ENCODE measurements around the gene GGPS1.
"Not testable (repeated sequence)": the region's sequence is repeated elsewhere in the genome, so short reads cannot be mapped to it uniquely, and the experiment has no call there.

Gene GGPS1

DNA sequence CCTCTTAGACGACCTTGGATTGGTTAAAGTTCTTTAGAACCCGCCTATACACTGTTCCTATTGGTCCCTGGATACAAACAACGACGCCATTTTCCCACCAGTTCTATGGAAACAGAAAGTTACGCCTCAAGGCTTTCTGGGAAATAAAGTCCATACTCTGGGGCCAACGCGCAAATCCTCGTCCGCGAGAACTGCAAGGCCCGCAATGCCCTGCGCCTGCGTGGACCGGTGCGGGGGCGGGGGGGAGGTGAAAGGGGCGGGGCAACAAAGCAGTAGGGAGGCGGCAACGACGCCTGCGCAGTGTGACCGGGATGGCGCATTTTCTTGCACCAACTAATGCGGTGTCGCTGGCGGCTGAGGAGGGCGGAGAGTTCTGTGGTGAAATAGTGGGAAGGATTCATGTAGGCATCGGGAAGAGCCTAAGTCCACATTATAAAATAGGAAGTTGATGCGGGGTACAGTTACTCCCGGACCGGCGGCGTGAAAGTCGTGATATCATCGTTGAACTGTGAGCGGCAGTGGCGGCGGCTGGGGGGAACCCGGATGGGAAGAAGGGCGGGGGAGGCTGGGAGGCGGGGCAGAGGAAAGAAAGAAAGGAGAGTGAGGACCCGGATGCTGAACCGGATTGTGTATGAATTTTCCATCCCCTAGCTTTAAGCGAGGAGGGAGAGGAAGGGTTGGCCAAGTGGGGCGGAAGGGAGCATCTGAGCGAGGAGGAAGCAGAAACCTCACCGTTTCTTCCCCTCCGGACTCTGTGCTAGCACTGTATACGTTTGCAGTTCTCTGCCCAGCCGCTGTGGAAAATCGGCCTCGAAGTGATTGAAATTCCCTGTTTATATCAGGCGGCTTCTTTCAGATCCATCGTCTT is at the start of gene GGPS1:
Gene GGPS1 (plus strand): TSS at position 300 of the 868 bp plus-strand sequence. CDS start 6,695 bp downstream, outside the sequence.
- DNase-seq (ENCODE audit: low spot score): peak; percentile 99

DNA sequence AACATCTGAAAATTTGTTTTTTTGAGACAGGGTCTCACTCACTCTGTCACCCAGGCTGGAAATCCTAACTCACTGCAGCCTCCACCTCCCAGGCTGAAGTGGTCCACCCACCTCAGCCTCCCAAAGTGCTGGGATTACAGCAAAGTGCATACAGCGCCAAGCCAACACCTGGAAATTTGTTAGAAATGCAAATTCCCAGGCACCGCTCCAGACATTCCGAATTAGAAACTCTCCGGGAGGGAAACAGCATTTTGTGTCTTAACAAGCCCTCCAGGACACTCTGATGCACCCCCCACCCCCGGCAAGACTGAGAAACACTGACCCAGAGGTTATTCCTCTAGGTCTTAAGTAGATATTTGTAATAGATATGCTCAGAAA is 49.5 kb upstream of the GGPS1 start:
- no peak for DNase-seq (ENCODE audit: low spot score)

DNA sequence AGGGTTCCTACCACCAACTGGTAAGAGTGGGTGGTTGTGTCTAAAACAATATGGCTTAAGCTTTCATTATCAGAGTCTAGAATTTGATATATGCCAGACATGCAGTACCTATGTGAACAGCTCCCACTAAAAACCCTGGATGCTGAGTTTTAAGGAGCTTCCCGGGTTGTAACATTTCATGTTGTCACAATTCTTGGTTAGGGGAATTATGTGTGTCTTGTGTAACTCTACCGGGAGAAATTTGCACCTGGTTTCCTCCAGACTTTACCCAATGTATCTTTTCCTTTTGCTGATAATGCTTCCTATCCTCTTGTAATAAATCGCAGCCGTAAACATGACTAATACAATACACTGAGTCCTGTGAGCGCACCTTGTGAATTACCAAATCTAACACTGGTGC is 48.7 kb upstream of the GGPS1 start:
- DNase-seq (ENCODE audit: low spot score): no peak

DNA sequence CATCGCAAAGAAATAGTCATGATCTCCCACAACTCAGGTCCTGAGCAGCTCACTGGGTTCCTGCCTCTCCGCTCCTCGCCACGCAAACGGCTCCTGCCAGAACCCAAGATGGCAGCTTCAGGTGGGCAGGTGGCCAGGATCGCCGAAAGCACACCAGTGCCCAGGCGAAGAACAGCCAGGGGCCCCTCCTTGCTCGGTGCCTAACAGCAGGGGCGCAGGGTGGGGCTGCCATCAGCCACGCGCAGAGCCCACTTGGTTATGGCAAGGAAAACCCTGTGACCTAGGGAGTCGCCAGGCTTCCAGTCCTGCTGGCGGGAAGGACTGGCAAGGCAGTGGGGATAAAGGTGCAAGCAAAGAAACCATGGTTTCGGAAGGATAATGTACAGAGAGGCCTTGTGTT is 47.9 kb upstream of the GGPS1 start:
- DNase-seq (ENCODE audit: low spot score): no peak

DNA sequence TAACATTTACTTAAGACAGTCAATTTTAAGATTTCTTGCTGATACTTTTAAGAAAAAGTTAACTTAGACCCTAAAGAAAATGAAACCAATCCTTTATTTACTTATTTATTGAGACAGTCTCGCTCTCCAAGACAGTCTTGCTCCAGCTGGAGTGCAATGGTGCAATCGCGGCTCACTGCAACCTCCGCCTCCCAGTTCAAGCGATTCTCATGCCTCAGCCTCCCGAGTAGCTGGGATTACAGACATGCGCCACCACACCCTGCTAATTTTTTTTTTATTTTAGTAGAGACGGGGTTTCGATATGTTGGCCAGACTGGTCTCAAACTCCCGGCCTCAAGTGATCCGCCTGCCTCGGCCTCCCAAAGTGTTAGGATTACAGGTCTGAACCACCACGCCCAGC is 44.7 kb upstream of the GGPS1 start:
- DNase-seq (ENCODE audit: low spot score): not testable (repeated sequence)

DNA sequence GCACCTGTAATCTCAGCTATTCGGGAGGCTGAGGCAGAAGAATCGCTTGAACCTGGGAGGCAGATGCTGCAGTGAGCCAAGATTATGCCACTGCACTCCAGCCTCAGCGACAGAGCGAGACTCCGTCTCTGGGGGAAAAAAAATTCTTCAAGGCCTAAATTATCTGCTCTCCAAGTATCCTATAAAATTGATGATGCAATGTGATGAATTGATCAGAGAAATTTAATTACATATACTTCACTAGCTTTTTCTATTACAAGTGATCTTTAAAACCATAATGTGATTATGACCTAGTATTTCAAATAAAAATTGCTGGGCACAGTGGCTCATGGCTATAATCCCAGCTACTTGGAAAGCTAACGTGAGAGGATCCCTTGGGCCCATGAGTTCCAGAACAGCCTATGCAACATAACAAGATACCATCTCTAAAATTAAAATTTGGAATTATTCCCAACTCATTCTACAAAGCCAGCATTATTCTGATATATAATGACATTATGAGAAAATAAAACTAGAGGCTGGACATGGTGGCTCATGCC is 44.1 kb upstream of the GGPS1 start:
- DNase-seq (ENCODE audit: low spot score): no peak

DNA sequence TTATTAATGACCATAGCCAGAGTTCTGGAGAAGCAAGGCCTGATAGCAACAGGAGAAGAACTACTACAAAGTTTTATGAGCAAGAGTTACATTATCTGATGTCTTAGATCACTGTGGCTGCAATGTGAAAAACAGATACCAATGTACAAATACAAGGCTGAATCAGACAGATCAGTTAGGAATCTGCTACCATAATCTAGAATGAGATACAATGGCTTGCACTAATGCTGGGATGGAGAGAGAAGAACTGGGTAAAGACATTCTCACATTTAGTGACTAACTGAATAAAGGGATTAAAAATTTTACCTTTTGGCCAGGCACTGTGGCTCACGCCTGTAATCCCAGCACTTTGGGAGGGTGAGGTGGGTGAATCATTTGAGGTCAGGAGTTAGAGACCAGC is 41.7 kb upstream of the GGPS1 start:
- DNase-seq (ENCODE audit: low spot score): no peak

DNA sequence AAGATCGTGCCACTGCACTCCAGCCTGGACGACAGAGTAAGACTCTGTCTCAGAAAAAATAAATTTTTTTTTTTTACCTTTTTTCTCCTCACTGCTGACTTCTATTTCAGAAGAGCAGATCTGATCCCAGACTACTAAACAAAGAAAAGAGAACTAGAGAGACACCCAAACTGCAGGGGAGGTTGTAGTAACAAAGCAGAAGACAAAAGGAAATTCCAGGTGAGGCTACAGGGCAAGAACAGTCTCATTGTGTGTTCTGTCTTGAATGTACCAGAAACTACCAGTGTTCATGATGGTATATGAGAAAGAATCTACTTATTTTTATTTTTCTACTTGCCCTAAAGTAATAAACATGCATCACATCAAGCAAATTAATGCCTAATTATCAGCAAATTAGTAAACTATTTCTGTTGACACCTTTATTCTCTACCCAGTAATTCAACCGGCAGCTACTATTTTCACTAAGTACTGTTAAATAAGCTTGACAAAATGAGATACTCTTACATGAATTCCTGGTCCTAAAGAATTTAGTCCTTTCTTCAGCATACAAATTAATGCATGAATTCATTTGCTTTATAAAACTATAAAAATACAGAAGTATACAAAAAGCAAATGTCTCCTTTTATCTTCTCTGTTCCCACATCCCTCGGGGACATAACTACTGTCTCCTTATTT is 41.0 kb upstream of the GGPS1 start:
- no peak for DNase-seq (ENCODE audit: low spot score)

DNA sequence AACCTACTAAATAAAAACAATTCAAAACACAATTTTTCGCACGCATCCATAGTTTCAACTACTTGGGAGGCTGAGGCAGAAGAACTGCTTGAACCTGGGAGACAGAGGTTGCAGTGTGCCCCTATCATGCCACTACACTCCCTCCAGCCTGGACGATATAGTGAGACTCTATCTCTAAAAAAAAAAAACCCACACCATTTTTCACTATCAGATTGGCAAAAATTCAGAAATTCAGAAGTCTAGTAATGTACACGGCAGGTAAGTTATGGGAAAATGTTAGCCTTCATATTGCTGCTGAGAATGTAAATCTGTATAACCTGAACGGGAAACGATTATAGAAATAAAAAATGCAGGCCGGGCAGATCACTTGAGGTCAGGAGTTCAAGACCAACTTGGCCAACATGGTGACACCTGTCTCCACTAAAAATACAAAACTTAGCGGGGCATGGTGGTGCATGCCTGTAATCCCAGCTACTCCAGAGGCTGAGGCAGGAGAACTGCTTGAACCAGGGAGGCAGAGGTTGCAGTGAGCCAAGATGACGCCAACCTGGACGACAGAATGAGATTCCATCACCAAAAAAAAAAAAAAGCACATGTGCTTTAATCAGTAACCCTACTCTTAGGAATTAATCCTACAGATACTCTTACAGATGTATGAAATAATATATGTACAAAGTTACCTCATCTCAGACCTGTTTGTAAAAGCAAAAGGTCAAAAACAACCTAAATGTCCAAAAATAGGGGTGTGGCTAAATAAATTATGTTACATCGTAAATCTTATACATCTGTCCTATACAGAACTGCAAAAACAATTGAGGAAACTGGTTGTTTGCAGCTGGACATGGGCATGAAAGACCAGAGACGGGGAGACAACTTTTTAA is 38.3 kb upstream of the GGPS1 start:
- no peak for DNase-seq (ENCODE audit: low spot score)

DNA sequence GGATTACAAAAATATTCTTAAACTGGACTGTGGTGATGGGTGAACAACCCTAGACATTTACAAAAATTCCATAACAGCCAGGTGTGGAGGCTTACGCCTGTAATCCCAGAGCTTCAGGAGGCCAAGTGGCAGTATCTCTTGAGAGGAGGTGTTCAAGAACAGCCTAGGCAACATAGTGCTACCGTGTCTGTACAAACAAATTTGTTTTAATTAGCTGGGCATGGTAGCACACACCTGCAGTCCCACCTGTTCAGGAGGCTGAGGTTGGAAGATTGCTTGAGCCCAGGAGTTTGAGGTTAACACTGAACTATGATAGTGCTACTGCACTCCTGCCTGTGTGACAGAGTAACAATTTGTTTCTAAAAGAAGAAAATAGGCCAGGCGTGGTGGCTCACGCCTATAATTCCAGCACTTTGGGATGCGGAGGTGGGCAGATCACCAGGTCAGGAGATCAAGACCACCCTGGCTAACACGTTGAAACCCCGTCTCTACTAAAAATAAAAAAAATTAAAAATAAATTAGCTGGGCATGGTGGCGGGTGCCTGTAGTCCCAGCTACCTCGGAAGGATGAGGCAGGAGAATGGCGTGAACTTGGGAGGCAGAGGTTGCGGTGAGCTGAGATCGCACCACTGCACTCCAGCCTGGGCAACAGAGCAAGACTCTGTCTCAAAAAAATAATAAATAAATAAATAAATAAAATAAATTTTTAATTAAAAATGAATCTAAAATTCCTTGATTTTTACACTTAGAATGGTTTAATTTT is 37.4 kb upstream of the GGPS1 start:
- no peak for DNase-seq (ENCODE audit: low spot score)

DNA sequence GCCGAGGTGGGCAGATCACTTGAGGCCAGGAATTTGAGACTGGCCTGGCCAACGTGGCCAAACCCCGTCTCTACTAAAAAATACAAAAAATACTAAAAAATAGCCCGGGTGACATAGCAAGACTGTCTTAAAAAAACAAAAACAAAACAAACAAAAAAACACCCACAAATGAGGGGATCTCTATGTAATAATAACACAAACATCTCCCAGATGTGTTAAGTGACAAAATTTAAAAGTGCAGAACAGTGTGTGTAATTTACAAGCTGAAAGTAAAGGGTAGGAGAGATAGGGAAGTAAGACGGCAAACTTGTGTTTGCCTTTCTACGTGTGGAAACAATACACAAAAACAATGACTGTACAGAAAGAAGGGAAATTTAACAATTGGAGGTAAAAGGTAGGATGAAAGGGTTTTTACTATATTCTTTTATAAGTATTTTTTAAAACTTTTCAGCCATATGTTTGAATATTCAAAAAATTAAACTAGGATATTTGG is 36.7 kb upstream of the GGPS1 start:
- DNase-seq (ENCODE audit: low spot score): no peak

DNA sequence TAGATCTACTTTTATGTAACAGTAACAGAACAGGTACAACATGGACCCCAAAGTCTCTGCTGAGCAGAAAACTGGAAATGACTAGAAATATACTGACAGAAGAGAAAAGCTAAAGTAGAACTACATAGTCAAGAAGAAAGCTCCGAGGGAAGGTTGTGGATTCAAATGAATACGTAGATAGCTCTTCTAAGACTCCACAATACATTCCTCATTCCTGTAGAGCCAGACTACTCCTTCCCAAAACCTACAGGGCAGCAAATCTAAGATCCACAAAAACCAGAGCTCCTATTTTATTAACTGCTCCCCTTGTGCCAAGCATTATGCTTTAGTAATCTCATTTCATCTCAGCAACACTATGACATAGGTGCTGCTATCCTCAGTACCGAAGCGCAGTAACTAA is 35.6 kb upstream of the GGPS1 start:
- DNase-seq (ENCODE audit: low spot score): no peak

DNA sequence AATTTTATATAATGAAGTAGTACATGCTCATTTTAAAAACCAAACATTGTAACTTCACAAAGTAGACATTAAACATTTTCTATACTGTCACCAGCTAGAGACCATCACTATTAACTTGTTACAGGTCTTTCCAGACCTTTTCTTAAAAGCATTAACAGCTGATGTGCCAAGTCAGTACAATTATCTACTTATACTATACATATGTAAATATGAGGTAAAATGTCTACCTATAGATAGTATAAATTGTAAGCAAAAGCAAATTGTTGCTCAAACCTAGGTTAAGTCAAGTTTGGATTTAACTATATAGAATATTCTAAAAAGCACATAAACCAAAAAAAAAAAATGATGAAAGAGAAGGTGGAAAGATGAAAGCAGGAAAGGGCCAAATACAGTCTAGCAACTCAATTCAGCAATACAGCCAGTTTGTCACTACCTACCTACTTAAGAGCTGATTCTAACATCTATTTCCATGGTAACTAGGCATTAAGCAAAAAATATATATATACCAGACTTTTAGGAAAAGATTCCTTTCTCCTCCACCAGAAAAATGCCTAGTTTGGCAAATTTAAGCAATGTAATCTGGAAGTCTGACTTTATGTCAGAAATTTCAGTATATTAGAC is 34.9 kb upstream of the GGPS1 start:
- no peak for DNase-seq (ENCODE audit: low spot score)

DNA sequence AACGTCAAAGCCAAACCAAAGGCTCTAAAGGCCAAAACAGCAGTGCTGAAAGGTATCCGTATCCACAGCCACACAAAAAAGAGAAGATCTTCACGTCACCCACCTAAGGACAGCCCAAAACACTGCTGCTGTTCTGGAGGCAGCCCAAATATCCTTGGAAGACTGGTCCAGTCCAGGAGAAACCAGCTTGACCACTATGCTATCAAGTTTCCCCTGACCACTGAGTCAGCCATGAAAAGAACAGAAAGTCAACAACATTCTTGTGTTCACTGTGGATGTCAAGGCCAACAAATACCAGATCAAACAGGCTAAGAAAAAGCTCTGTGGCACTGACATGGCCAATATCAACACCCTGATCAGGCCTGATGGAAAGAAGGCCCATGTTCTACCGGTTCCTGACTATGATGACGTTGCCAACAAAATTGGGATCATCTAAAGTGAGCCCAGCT is 32.4 kb upstream of the GGPS1 start:
- no peak for DNase-seq (ENCODE audit: low spot score)

DNA sequence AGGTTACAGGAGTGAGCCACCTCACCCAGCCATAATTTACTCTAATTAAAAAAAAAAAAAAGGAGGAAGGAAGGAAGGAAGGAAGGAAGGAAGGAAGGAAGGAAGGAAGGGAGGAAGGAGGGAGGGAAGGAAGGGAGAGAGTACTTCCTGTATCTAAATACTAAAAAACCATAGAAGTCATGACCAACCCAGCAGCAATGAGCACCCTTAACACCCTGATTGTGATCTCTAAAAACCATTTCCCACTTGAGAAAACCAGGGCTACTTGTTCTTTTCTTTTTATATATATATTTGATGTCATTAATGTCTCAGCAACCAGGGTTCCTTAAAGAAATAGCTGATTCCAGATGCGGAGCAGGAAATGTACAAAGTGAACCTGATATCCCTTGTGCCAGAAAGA is 31.6 kb upstream of the GGPS1 start:
- no peak for DNase-seq (ENCODE audit: low spot score)

DNA sequence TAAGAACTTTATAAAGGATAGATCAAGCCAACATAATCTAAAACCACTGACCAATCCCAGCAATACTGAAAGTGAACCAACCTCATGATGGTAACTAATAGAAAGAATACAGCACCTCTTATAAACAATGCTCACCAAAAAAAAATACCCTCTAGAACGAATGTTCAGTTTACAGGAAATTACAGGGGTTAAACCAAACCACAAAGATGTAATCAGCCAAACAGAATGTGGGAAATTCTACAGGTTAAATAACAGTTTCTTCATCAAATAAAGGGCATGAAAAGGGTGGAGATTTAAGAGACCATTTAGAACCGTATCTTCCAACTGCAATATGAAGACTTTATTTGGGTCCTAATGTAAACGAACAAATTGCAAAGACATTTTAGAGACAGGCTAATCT is 30.8 kb upstream of the GGPS1 start:
- DNase-seq (ENCODE audit: low spot score): peak; percentile 56

DNA sequence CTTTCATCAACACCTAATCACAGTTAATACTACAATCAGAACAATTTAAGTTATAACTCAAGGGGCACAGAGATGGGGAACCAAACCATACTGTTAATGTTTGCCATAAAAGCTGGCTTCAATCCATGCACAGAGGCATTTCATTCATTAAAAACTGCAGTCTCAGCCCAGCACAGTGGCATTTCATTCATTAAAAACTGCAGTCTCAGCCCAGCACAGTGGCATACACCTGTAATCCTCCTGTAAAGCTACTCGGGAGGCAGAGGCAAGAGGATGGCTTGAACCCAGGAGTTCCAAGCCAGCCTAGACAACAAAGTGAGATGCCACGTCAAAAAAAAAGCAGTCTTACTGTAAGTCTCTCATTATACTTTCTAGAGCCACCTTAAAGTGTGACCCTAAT is 29.6 kb upstream of the GGPS1 start:
- no peak for DNase-seq (ENCODE audit: low spot score)

DNA sequence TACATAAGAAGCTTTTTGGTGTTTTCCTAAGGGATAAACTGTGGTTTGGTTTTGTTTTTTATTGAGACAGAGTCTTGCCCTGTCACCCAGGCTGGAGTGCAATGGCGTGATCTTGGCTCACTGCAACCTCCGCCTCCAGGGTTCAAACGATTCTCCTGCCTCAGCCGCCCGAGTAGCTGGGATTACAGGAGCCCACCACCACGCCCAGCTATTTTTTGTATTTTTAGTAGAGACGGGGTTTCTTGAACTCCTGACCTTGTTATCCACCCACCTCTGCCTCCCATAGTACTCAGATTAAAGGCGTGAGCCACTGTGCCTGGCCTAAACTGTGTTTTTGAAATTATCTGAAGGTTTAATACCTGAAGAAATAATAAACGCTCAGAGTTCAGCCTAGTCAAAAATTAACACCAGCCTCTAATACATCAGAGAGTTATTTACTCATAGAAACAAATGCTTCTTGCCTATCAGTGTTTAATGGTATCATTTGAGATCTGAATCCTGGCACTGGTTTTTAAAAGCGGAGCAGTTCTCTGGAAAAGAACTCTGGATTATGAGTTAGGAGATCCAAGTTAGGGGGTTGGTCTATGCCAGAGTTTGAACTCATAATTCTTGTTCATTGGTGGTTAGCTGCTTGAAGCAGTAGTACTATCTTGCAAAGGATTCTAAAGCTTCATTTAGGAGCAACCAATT is 29.1 kb upstream of the GGPS1 start:
- no peak for DNase-seq (ENCODE audit: low spot score)

DNA sequence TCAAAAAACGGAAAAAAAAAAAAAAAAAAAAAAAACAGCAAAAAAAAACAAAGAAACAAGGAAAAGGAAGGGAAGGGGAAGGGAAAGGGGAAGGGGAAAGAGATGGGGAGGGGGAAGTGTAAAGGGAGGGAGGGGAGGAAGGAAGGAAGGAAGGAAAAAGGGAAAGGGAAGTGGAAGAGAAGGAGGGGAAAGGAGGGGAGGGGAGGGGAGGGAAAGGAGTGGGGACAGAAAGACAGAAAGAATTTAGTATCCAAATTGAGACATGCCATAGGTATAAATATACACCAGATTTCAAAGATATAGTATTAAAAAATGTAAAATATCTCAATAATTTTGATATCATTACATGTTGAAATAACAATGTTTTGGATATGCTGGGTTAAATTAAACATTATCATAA is 26.2 kb upstream of the GGPS1 start:
- DNase-seq (ENCODE audit: low spot score): no peak

Measured in CD4-positive, alpha-beta T cell treated with Interleukin-6 at 100 ng/mL for 8 hours (primary cell).